GM12874 (cell line): ENCODE data around the gene ARL6IP6.
A peak's percentile ranks its signal among the peaks of the same experiment; 100 is the strongest.

Experiments used
- TF ChIP-seq, protein P1 (sequence below): IDR thresholded peaks from 2 replicates; pipeline ENCODE4 v1.5.1; 2011; ENCODE audit warnings: low read depth, mild to moderate bottlenecking, control low read depth, low read length, moderate library complexity; ENCODE audit not compliant: insufficient read depth

Gene ARL6IP6

DNA sequence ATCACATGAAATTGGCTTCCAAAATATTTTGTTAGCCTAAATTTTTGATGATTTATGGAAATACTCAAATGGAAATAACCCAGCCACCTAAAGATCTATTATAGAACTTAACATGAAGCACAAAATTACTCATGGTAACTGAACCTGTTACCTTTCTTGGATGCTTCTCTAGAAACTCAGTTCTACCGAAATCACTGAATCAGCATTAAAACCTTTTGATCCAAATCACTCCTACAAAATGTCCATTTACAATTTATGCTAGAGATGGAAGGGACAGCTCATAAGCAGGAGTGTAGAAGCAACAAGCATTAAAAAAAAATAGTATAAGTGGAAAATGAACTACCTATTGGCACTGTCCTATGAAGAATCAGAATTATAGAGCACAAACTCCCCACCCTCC, 3.3 kb upstream of the ARL6IP6 start:
- TF ChIP-seq, protein P1, sequence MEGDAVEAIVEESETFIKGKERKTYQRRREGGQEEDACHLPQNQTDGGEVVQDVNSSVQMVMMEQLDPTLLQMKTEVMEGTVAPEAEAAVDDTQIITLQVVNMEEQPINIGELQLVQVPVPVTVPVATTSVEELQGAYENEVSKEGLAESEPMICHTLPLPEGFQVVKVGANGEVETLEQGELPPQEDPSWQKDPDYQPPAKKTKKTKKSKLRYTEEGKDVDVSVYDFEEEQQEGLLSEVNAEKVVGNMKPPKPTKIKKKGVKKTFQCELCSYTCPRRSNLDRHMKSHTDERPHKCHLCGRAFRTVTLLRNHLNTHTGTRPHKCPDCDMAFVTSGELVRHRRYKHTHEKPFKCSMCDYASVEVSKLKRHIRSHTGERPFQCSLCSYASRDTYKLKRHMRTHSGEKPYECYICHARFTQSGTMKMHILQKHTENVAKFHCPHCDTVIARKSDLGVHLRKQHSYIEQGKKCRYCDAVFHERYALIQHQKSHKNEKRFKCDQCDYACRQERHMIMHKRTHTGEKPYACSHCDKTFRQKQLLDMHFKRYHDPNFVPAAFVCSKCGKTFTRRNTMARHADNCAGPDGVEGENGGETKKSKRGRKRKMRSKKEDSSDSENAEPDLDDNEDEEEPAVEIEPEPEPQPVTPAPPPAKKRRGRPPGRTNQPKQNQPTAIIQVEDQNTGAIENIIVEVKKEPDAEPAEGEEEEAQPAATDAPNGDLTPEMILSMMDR, result no peak

DNA sequence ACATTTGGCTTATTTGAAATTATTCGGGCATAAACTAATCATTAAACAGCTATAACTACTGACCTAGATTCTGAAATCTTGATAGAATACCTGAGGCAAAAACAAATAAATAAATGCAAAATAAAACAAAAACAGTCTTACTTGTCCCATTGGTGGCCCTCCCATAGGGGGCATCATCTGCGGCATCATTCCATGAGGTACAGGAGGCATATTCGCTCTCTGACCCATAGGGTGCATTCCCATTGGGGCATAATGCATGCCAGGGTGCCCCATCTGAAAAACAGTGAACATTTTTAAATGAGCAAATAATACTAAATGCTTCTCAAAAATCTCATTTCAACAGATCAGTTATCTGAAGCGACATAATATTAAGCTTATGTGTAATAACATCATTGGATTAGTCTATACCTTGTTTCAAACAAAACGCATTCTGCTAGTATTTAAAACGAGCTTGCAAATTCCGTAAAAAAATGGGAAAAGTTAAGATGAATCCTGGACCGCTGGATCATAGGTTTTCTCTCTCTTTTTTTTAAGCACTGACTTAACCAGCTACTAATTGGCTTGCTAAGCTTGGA, 2.5 kb upstream of the ARL6IP6 start:
- TF ChIP-seq, protein P1, result peak; percentile 69

DNA sequence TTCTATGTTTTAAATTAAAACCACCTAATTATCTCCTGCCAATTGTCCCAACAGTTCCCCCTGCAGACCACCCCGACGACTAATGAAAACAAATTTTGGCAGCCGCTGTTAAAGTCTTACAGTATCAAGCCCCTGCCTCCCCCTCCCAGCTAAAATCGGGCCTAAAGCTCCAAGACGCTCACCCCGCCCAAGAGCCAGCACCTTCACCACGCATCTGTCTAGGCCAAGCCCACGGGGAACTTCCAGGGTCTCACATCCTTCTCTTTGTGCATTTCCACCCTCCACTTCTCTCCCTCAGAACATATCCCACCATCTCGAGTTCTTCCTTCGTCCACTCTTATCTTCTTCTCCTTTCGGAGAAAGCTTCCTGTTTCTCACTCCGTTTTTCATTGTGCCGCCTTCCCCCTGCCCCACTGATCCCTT, 1.6 kb upstream of the ARL6IP6 start:
- TF ChIP-seq, protein P1, result no peak

DNA sequence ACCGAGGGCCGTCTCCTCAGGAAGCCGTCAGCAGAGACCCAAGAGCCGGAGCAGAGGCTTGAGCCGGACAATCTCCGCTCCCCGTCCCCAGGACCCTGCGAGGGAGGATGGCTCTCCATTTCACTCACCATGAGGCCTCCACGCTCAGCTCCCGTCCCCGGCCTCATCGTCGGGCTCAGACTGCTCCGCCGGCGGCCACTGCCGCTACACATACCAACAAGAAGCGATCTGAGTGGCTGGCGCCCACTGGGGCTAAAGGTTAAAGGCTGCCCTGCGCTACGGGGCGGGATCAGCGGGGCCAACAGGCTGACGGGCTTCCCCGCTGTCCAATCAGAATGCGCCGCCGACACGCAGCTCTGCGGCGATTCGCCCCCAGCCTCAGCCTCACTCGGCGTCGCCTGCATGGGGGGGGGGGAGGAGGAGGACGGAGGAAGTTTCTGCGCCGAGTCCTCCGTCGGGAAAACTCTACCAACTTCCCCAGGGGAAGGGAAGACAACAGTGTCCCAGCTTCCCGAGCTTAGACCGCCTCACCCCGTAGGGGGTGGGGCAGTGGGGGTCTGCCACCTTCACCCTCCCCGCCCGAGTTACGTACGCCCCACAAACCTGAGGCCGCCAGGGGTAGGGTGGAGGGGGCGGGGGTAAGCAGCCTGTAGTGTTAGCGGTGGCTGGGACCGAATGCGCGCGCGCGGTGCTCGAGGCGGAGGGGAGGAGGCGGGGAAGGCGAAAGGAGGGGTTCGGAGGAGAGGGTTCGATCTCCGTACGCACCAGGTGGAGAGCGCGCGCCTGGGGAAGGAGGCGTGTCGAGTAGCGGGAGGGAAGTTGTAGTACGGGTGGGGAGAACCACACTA, 968 bp upstream of the ARL6IP6 start, which contains the start of gene PRPF40A:
PRPF40A (minus strand) TSS at position 234 of the 848 bp plus-strand sequence; CDS start at position 212, 22 bp downstream.
- TF ChIP-seq, protein P1, result no peak

DNA sequence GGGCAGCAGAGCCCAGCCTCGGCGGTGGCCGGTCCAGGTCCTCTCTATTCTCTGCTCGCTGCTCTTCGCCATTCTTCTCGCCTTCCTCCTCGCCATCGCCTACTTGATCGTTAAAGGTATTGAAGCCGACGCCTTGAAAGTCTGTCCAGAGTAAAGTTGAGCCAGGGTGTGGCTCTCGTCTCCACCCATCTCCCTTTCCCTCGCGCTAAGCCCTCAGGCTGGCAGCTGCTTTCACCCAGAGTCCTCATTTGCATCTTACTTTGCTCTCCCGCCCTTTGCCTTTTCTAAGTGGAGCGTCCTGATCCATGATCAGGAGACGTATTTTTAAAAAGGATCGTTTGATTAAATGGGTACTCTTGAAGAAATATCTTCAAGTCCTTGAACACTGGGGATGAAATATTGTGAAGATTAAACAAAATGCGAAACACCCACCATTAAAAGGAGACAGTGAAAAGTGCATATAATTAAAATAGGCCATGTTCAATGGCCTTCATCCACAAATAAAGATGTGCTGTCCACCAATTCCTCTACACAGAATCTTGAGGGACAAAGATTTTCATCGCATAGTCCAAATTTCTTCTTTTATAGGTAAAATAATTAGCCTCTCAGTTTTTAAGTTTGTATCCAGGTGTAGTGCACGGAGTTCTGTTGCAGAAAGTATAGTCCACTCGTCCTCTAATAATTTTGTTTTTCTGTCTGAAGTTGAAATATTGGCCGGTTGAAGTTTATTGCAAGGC, 657 bp downstream of the ARL6IP6 start:
- TF ChIP-seq, protein P1, result no peak

DNA sequence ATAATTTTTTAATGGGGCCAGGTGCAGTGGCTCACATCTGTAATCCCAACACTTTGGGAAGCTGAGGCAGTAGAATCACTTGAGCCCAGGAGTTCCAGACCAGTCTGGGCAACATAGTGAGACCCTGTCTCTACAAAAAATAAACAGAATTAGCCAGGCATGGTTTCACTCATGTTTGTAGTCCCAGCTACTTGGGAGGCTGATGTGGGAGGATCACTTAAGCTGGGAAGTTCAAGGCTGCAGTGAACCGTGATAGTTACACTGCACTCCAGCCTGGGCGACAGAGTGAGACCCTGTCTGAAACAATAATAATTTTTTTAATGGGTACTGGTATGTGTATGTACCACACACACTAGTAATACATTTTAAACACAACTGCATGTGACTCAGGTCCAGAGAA, 2.4 kb downstream of the ARL6IP6 start:
- TF ChIP-seq, protein P1, result no peak

DNA sequence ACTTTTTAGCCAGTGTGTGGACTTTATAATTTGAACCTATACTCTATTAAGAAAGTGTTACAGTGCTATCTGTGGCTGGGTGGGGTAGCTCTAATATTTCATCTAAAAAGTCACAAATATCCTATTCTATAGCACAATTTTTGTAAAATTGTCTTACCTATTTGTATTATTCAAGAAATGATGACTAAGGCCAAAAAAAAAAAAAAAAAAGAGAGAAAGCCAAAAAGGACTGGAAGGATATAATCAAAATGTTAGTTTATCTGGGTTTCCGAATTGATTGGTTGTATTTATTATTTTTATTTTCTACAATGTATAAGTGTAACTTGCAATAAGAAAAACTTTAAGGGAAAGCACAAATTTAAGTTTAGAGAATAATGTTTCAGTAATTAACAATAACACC, 5.5 kb downstream of the ARL6IP6 start:
- TF ChIP-seq, protein P1, result no peak
